ENCODE measurements around the gene CFTR. TPM values are rescaled to one million over a fixed set of nuclear protein-coding genes. Genes with fewer than 3 reads are reported as not detected.

Gene CFTR
- total and polyA plus RNA-seq, 9 of the 15 experiments (the other 6 are each of a cell fraction or from before 2014, with no cell fraction given): 0.20 TPM; not detected in 8

GRCh38 chr7:117552660-117553059 lies 72.8 kb downstream of the CFTR start:
- Histone ChIP-seq H3K4me1 (replicated peaks in 1 of 2; ENCODE audit: control insufficient read depth in 2 of 2, insufficient read depth in 2 of 2, low read length in 2 of 2) (no peaks in the 10 kb centered on the region), H4K20me1 (replicated peaks; ENCODE audit: control insufficient read depth, insufficient read depth, low read length) (no peaks in the 10 kb centered on the region), H3K79me2 (ENCODE audit: control insufficient read depth, insufficient read depth, low read length) (no peaks in the 10 kb centered on the region), H3K4me2 (ENCODE audit: insufficient read depth, low read length) (no peak overlapping the region), H3K9me1 (ENCODE audit: control insufficient read depth, insufficient read depth, low read length) (no peaks in the 10 kb centered on the region), H3K27ac (ENCODE audit: extremely low read depth, low read depth, low read length) (no peak overlapping the region), H3K4me3 (no peak overlapping the region), H3K36me3 (ENCODE audit: control insufficient read depth, insufficient read depth, low read length) (no peaks in the 10 kb centered on the region), H3K9ac (ENCODE audit: insufficient read depth in 1 of 2, low read depth in 2 of 2, low read length in 2 of 2) (no peak overlapping the region), H3K9me3 (replicated peaks; ENCODE audit: control insufficient read depth, insufficient read depth, low read depth, low read length) (no peaks in the 10 kb centered on the region), H3K27me3 (ENCODE audit: control insufficient read depth in 2 of 2, insufficient read depth in 2 of 2, low read length in 2 of 2) (no peaks in the 10 kb centered on the region), H2AFZ (ENCODE audit: low read depth, low read length) (no peak overlapping the region)
- ChIA-PET POLR2A (no interaction called here), CTCF (ENCODE audit: low intra/inter-chr PET ratio) (no interaction called here)
- in situ Hi-C loops (cut with MboI) (no loop called here), intact Hi-C loops (cut with micrococcal nuclease) (no loop called here)
- TF ChIP-seq ZNF584 (CRISPR knock-in tag; IDR thresholded peaks at IDR 0.05; ENCODE audit: low read depth) (no peak), TCF7 (IDR thresholded peaks at IDR 0.05; ENCODE audit: borderline replicate concordance) (no peak), ZNF23 (CRISPR knock-in tag; IDR thresholded peaks at IDR 0.05) (no peak)
- TF ChIP-seq, protein P1, sequence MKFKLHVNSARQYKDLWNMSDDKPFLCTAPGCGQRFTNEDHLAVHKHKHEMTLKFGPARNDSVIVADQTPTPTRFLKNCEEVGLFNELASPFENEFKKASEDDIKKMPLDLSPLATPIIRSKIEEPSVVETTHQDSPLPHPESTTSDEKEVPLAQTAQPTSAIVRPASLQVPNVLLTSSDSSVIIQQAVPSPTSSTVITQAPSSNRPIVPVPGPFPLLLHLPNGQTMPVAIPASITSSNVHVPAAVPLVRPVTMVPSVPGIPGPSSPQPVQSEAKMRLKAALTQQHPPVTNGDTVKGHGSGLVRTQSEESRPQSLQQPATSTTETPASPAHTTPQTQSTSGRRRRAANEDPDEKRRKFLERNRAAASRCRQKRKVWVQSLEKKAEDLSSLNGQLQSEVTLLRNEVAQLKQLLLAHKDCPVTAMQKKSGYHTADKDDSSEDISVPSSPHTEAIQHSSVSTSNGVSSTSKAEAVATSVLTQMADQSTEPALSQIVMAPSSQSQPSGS (CRISPR knock-in tag; IDR thresholded peaks at IDR 0.05): no peak
- DNase-seq (ENCODE audit: extremely low read depth in 1 of 4, low spot score in 3 of 4) (no peak), ATAC-seq (no peak), FAIRE-seq (no peak)
- no TSS peak for BruUV-seq (replicated peaks)

DNA sequence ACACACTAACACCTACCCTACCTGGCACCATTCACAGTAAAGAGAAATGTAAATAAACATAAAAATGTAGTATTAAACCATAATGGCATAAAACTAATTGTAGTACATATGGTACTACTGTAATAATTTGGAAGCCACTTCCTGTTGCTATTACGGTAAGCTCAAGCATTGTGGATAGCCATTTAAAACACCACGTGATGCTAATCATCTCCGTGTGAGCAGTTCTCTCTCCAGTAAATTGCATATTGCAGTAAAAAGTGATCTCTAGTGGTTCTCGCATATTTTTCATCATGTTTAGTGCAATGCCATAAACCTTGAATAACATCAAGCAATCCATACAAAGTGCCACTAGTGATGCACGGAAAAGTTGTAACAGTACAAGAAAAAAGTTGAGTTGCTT lies 75.4 kb downstream of the CFTR start:
- CTCF ChIA-PET (ENCODE audit: low intra/inter-chr PET ratio): no interaction called here
- Histone ChIP-seq H3K9me1 (ENCODE audit: control insufficient read depth, insufficient read depth, low read length) (no peaks in the 10 kb centered on the region), H3K27ac (ENCODE audit: extremely low read depth, low read depth, low read length) (no peak overlapping the region), H3K4me1 (replicated peaks in 1 of 2; ENCODE audit: control insufficient read depth in 2 of 2, insufficient read depth in 2 of 2, low read length in 2 of 2) (no peaks in the 10 kb centered on the region), H3K4me2 (ENCODE audit: insufficient read depth, low read length) (no peak overlapping the region), H3K9me3 (replicated peaks; ENCODE audit: control insufficient read depth, insufficient read depth, low read depth, low read length) (no peaks in the 10 kb centered on the region), H2AFZ (ENCODE audit: low read depth, low read length) (no peak overlapping the region), H3K79me2 (ENCODE audit: control insufficient read depth, insufficient read depth, low read length) (no peaks in the 10 kb centered on the region), H3K36me3 (ENCODE audit: control insufficient read depth, insufficient read depth, low read length) (no peaks in the 10 kb centered on the region), H3K9ac (ENCODE audit: insufficient read depth in 1 of 2, low read depth in 2 of 2, low read length in 2 of 2) (no peak overlapping the region), H3K4me3 (no peak overlapping the region), H4K20me1 (replicated peaks; ENCODE audit: control insufficient read depth, insufficient read depth, low read length) (no peaks in the 10 kb centered on the region), H3K27me3 (ENCODE audit: control insufficient read depth in 2 of 2, insufficient read depth in 2 of 2, low read length in 2 of 2) (no peaks in the 10 kb centered on the region)
- FAIRE-seq: no peak
- 2% methylated on average over 5 of the region's 5 CpGs for WGBS (ENCODE audit: insufficient coverage, low coverage, missing lambda C conversion rate)
- no peak for ATAC-seq
- no peak for TF ChIP-seq ZNF644 (tag; IDR thresholded peaks at IDR 0.05; ENCODE audit: low read depth)
- peak; percentile 53 for TF ChIP-seq TFE3 (CRISPR knock-in tag; IDR thresholded peaks at IDR 0.05)
- POLR2A ChIA-PET: interaction anchor here (0.6 kb wide), 1 partner anchor 153 kb away, joined by 3 read pairs; no protein-coding TSS in a partner anchor
- DNase-seq (ENCODE audit: extremely low read depth in 1 of 4, low spot score in 3 of 4): no peak
- no TSS peak for BruUV-seq (replicated peaks)
- in situ Hi-C loops (cut with MboI) (no loop called here), intact Hi-C loops (cut with micrococcal nuclease) (no loop called here)
